HEK293 (cell line): ENCODE data around the gene FER1L5.
A peak's percentile ranks its signal among the peaks of the same experiment; 100 is the strongest.

Experiments used
- CTCF ChIA-PET: fragments of 350-600 bp; formaldehyde crosslinking; extraction: SDS; loops from one replicate; lab custom pipeline; 2021; ENCODE audit warnings: antibody characterized with exemption; lab: Yijun Ruan, JAX
- POLR2A ChIA-PET: fragments of 300-600 bp; formaldehyde crosslinking; extraction: SDS; loops from one replicate; lab custom pipeline; 2020; ENCODE audit warnings: antibody characterized with exemption, inconsistent platforms; lab: Yijun Ruan, JAX
- H3K27ac ChIP-seq: fragments of 200-500 bp; sonication (Bioruptor generic); 2 replicates; pipeline ENCODE4 v1.5.1; 2014; ENCODE audit warnings: low read depth, low read length, control low read depth, inconsistent platforms; ENCODE audit errors: extremely low read depth
- H3K36me3 ChIP-seq, 2 experiments: fragments of 200-500 bp in 1 of 2; sonication (Bioruptor generic) in 1 of 2; 1 replicate in 1 of 2; 2 replicates in 1 of 2; pipeline ENCODE4 v1.5.1; 2014 to 2017; ENCODE audit warnings: inconsistent platforms in 2 of 2, low read length in 2 of 2; ENCODE audit not compliant: control insufficient read depth in 2 of 2, insufficient read depth in 1 of 2
- H3K4me1 ChIP-seq: fragments of 200-500 bp; sonication (Bioruptor generic); 2 replicates; pipeline ENCODE4 v1.5.1; 2014; ENCODE audit warnings: mild to moderate bottlenecking, low read length, inconsistent platforms; ENCODE audit not compliant: control insufficient read depth, insufficient read depth
- H3K4me3 ChIP-seq: 2 replicates; pipeline ENCODE4 v1.5.1; 2011; ENCODE audit warnings: low read depth, mild to moderate bottlenecking, control low read depth, low read length, moderate library complexity
- H3K9me3 ChIP-seq: fragments of 200-500 bp; sonication (Bioruptor generic); 2 replicates; pipeline ENCODE4 v1.5.1; 2014; ENCODE audit warnings: low read depth, low read length, inconsistent platforms; ENCODE audit not compliant: control insufficient read depth, insufficient read depth
- FEZF1 ChIP-seq: fragments of 450-650 bp; formaldehyde crosslinking; IDR thresholded peaks from 2 replicates; pipeline ENCODE4 v1.5.1; 2016; ENCODE audit warnings: missing biosample characterization, missing genetic modification characterization
- GLIS2 ChIP-seq: fragments of 450-650 bp; formaldehyde crosslinking; IDR thresholded peaks from 2 replicates; pipeline ENCODE4 v1.5.1; 2016; ENCODE audit warnings: missing biosample characterization, missing genetic modification characterization
- MZF1 ChIP-seq: fragments of 450-650 bp; formaldehyde crosslinking; IDR thresholded peaks from 2 replicates; pipeline ENCODE4 v1.5.1; 2017; ENCODE audit warnings: missing biosample characterization, missing genetic modification characterization, borderline replicate concordance
- ZFP41 ChIP-seq: fragments of 450-650 bp; formaldehyde crosslinking; IDR thresholded peaks from 2 replicates; pipeline ENCODE4 v1.5.1; 2016; ENCODE audit warnings: missing biosample characterization, missing genetic modification characterization, borderline replicate concordance
- ZIC2 ChIP-seq: fragments of 450-650 bp; formaldehyde crosslinking; IDR thresholded peaks from 2 replicates; pipeline ENCODE4 v1.5.1; 2016; ENCODE audit warnings: missing biosample characterization, missing genetic modification characterization
- ZNF202 ChIP-seq: fragments of 450-650 bp; formaldehyde crosslinking; IDR thresholded peaks from 2 replicates; pipeline ENCODE4 v1.5.1; 2016; ENCODE audit warnings: missing biosample characterization, missing genetic modification characterization, borderline replicate concordance
- ZNF324 ChIP-seq: fragments of 450-650 bp; formaldehyde crosslinking; IDR thresholded peaks from 2 replicates; pipeline ENCODE4 v1.5.1; 2016; ENCODE audit warnings: missing biosample characterization, missing genetic modification characterization
- ZNF521 ChIP-seq: fragments of 450-650 bp; formaldehyde crosslinking; IDR thresholded peaks from 2 replicates; pipeline ENCODE4 v1.5.1; 2017; ENCODE audit warnings: missing biosample characterization, mild to moderate bottlenecking, missing genetic modification characterization
- ZSCAN16 ChIP-seq: fragments of 450-650 bp; formaldehyde crosslinking; IDR thresholded peaks from 2 replicates; pipeline ENCODE4 v1.5.1; 2016; ENCODE audit warnings: missing biosample characterization, missing genetic modification characterization
- ZSCAN23 ChIP-seq: fragments of 450-650 bp; formaldehyde crosslinking; IDR thresholded peaks from 2 replicates; pipeline ENCODE4 v1.5.1; 2016; ENCODE audit warnings: missing biosample characterization, missing genetic modification characterization
- TF ChIP-seq, protein P1 (sequence below): fragments of 450-650 bp; formaldehyde crosslinking; IDR thresholded peaks from 2 replicates; pipeline ENCODE4 v1.5.1; 2016; ENCODE audit warnings: missing biosample characterization, missing genetic modification characterization
- TF ChIP-seq, protein P2 (sequence below): fragments of 450-650 bp; formaldehyde crosslinking; IDR thresholded peaks from 2 replicates; pipeline ENCODE4 v1.5.1; 2016; ENCODE audit warnings: missing biosample characterization, missing genetic modification characterization
- TF ChIP-seq, protein P3 (sequence below): fragments of 450-650 bp; formaldehyde crosslinking; IDR thresholded peaks from 2 replicates; pipeline ENCODE4 v1.5.1; 2016; ENCODE audit warnings: missing biosample characterization, missing genetic modification characterization

FER1L5 gene

DNA sequence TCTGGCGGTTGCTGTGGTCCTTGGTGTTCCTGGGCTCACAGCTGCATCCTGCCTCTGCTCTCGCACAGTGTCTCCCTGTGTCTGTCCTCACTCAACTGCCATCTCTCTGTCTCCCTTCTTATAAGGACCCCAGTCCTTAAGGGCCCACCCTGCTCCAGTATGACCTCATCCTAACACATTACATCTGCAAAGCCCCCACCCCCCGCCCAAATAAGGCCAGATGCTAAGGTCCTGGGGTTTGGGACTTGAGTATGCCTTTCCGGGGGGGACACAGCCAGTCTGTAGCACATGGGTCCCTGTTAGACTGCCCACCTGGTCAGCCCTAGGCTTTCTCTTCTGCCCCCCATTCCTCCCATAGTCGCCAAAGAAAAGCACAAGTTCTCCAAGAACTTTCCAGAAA is 40.7 kb downstream of the FER1L5 start:
- ChIA-PET CTCF (interaction anchor here (0.6 kb wide), 1 partner anchor 334 kb away, joined by 4 read pairs; no protein-coding TSS in a partner anchor), POLR2A (no interaction called here)
- no peaks in the 10 kb centered on the region for H3K36me3 ChIP-seq
- no peak overlapping the region for H3K4me3 ChIP-seq
- no peaks in the 10 kb centered on the region for H3K9me3 ChIP-seq
- peaks cover 20% of the 10 kb centered on the region for H3K4me1 ChIP-seq
- TF ChIP-seq ZFP41 = no peak
- TF ChIP-seq ZNF202 (tag by site-specific recombination) = no peak
- TF ChIP-seq, protein P1, sequence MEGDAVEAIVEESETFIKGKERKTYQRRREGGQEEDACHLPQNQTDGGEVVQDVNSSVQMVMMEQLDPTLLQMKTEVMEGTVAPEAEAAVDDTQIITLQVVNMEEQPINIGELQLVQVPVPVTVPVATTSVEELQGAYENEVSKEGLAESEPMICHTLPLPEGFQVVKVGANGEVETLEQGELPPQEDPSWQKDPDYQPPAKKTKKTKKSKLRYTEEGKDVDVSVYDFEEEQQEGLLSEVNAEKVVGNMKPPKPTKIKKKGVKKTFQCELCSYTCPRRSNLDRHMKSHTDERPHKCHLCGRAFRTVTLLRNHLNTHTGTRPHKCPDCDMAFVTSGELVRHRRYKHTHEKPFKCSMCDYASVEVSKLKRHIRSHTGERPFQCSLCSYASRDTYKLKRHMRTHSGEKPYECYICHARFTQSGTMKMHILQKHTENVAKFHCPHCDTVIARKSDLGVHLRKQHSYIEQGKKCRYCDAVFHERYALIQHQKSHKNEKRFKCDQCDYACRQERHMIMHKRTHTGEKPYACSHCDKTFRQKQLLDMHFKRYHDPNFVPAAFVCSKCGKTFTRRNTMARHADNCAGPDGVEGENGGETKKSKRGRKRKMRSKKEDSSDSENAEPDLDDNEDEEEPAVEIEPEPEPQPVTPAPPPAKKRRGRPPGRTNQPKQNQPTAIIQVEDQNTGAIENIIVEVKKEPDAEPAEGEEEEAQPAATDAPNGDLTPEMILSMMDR = no peak
- TF ChIP-seq ZSCAN16 (tag by site-specific recombination) = no peak
- TF ChIP-seq, protein P2, sequence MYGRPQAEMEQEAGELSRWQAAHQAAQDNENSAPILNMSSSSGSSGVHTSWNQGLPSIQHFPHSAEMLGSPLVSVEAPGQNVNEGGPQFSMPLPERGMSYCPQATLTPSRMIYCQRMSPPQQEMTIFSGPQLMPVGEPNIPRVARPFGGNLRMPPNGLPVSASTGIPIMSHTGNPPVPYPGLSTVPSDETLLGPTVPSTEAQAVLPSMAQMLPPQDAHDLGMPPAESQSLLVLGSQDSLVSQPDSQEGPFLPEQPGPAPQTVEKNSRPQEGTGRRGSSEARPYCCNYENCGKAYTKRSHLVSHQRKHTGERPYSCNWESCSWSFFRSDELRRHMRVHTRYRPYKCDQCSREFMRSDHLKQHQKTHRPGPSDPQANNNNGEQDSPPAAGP (tag by site-specific recombination) = no peak
- TF ChIP-seq FEZF1 (tag by site-specific recombination) = no peak
- TF ChIP-seq GLIS2 (tag by site-specific recombination) = no peak
- no peak for TF ChIP-seq MZF1 (tag by site-specific recombination)
- no peak overlapping the region for H3K27ac ChIP-seq

DNA sequence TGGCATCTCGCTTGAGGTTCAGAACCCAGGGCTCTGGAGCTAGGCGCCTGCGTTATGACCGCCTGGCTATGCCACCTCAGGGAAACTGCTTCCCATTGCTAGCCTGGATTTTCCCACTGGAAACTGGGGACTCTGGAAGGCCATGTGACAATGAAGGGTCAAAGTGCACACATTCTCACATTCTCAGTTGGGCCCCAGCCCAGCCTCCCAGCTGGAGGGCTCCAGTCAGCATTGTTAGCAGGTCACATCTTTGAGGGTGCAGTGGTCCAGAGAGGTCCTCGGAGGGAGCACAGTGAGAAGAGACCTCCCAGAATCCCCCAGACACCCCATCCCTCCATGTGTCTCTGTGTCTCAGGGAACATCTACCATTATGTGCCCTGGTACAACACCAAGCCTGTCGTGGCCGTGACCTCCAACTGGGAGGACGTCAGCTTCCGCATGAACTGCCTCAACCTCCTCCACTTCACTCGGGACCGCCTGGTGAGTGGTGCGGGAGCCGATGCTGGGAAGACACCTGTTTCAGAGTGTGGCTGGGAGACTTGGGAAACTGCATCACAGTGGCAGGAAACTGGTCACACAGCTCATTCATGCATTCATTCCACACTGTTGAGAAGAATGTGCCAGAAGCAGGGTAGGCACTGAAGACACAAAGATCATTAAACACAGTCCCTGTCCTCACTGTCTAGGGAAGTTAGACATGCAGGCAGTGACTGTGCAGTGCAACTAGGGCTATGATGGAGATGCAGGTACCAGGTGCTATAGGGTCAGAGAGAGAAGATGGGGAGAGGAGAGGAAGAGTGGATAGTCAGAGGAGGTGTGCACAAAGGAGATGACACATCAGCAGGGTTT is 41.6 kb downstream of the FER1L5 start:
- Histone ChIP-seq H3K4me3 (no peak overlapping the region), H3K27ac (no peak overlapping the region), H3K9me3 (no peaks in the 10 kb centered on the region), H3K36me3 (no peaks in the 10 kb centered on the region)
- CTCF ChIA-PET = interaction anchor here (0.5 kb wide), 1 partner anchor 275 kb away, joined by 3 read pairs; no protein-coding TSS in a partner anchor
- no peak for TF ChIP-seq ZNF521 (tag by site-specific recombination)
- TF ChIP-seq ZIC2 = peak; percentile 41
- TF ChIP-seq, all 188 proteins: peak for 1
- peaks cover 20% of the 10 kb centered on the region for H3K4me1 ChIP-seq
- POLR2A ChIA-PET = interaction anchor here (0.5 to 0.6 kb wide), 2 partner anchors 59 to 60 kb away, joined by 3 read pairs; no protein-coding TSS in a partner anchor

DNA sequence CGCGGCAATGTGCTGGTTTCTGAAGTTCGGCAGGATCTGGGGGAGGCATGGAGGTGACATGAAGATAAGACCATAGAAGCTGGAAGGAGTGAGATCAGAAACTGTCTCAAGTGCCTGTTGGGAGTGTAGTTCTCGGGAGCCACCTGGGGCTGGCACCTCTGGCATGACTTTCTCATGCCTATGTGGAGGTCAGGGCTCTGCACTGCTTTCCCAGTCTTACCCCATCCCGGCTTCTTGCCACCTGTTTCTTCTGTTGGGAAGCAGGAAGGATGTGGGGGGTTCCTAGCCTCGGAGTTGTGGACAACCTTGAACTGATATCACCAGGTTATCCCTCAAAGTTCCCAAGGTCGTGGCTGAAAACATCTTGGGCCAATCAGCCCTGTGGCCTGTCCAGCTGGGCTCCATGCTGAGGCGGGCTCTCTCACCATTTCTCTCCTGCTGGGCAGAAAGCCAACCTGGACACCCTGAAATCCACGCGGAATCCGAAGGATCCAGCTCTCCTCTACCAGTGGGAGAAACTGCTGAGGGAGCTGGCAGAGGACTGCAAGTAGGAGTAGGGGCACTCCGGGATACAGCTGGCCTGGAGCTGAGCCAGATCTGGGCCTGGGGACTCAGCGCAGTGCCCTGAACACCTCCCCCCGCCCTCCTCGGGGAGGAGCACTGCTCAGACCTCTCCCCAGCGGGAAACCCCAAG is 42.5 kb downstream of the FER1L5 start:
- ChIA-PET POLR2A (no interaction called here), CTCF (no interaction called here)
- Histone ChIP-seq H3K36me3 (no peaks in the 10 kb centered on the region), H3K4me3 (no peak overlapping the region), H3K4me1 (peaks cover 19% of the 10 kb centered on the region), H3K27ac (no peak overlapping the region), H3K9me3 (no peaks in the 10 kb centered on the region)
- TF ChIP-seq ZSCAN23 (tag by site-specific recombination) = no peak
- TF ChIP-seq ZNF202 (tag by site-specific recombination) = no peak
- TF ChIP-seq ZNF521 (tag by site-specific recombination) = no peak
- TF ChIP-seq, protein P3, sequence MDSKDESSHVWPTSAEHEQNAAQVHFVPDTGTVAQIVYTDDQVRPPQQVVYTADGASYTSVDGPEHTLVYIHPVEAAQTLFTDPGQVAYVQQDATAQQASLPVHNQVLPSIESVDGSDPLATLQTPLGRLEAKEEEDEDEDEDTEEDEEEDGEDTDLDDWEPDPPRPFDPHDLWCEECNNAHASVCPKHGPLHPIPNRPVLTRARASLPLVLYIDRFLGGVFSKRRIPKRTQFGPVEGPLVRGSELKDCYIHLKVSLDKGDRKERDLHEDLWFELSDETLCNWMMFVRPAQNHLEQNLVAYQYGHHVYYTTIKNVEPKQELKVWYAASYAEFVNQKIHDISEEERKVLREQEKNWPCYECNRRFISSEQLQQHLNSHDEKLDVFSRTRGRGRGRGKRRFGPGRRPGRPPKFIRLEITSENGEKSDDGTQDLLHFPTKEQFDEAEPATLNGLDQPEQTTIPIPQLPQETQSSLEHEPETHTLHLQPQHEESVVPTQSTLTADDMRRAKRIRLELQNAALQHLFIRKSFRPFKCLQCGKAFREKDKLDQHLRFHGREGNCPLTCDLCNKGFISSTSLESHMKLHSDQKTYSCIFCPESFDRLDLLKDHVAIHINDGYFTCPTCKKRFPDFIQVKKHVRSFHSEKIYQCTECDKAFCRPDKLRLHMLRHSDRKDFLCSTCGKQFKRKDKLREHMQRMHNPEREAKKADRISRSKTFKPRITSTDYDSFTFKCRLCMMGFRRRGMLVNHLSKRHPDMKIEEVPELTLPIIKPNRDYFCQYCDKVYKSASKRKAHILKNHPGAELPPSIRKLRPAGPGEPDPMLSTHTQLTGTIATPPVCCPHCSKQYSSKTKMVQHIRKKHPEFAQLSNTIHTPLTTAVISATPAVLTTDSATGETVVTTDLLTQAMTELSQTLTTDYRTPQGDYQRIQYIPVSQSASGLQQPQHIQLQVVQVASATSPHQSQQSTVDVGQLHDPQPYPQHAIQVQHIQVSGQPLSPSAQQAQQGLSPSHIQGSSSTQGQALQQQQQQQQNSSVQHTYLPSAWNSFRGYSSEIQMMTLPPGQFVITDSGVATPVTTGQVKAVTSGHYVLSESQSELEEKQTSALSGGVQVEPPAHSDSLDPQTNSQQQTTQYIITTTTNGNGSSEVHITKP (tag by site-specific recombination) = peak; percentile 90
- no peak for TF ChIP-seq ZNF324 (tag by site-specific recombination)
